ENCODE results near the gene ARL5C.

GRCh38 chr17:39187152-39187830 is 21.3 kb upstream of the ARL5C start:
- TF ChIP-seq CTCF (IDR thresholded peaks at IDR 0.05) (no peak), EP300 (IDR thresholded peaks at IDR 0.05; ENCODE audit: low read depth) (no peak)
